ENCODE results near the gene TMPRSS11E. TPM values are rescaled to one million over a fixed set of nuclear protein-coding genes. Genes with fewer than 3 reads are reported as not detected.
"Not testable (repeated sequence)": the region's sequence is repeated elsewhere in the genome, so short reads cannot be mapped to it uniquely, and the experiment has no call there.

Gene TMPRSS11E
- total RNA-seq, 4 donors from 2014 or later: 0.24 TPM; not detected in 3

- no peak for TF ChIP-seq POLR2A (IDR thresholded peaks at IDR 0.05)
- no peak for TF ChIP-seq CTCF (IDR thresholded peaks at IDR 0.05)
Observed at GRCh38 chr4:68406479-68406859, 40.8 kb upstream of the TMPRSS11E start.

GRCh38 chr4:68407015-68407867 lies 40.0 kb upstream of the TMPRSS11E start:
- H3K27ac ChIP-seq; intact Hi-C loops (cut with DNase I); H3K27me3 ChIP-seq; H3K4me1 ChIP-seq; H3K36me3 ChIP-seq; H3K9me3 ChIP-seq; H3K4me3 ChIP-seq (replicated peaks in 1 of 3); DNase-seq: not testable (repeated sequence)
- 34 to 36% methylated on average over 10 of the region's 10 CpGs for WGBS, 2 donors

More at GRCh38 chr4:68406479-68406859, 40.8 kb upstream of the TMPRSS11E start:
- no peaks in the 10 kb centered on the region for H3K27me3 ChIP-seq
- H3K4me1 ChIP-seq: no peaks in the 10 kb centered on the region
- H3K9me3 ChIP-seq: no peaks in the 10 kb centered on the region
- WGBS, 2 donors: 25 to 28% methylated on average over 3 of the region's 3 CpGs
- H3K27ac ChIP-seq: no peak overlapping the region
- H3K36me3 ChIP-seq: no peaks in the 10 kb centered on the region
- intact Hi-C loops (cut with DNase I): no loop called here
- no peak overlapping the region for H3K4me3 ChIP-seq (replicated peaks in 1 of 3)
- DNase-seq: no peak

GRCh38 chr4:68407868-68408190 lies 39.4 kb upstream of the TMPRSS11E start:
- H3K27ac ChIP-seq: no peak overlapping the region
- intact Hi-C loops (cut with DNase I): no loop called here
- TF ChIP-seq CTCF (IDR thresholded peaks at IDR 0.05) (no peak), POLR2A (IDR thresholded peaks at IDR 0.05) (no peak)
- 53 to 56% methylated on average over 3 of the region's 3 CpGs for WGBS, 2 donors
- no peaks in the 10 kb centered on the region for H3K27me3 ChIP-seq
- H3K36me3 ChIP-seq: no peaks in the 10 kb centered on the region
- no peak for DNase-seq
- no peaks in the 10 kb centered on the region for H3K9me3 ChIP-seq
- no peaks in the 10 kb centered on the region for H3K4me1 ChIP-seq
- H3K4me3 ChIP-seq (replicated peaks in 1 of 3): no peak overlapping the region

GRCh38 chr4:68410149-68410548 lies 37.1 kb upstream of the TMPRSS11E start:
- no peak for DNase-seq
- H3K4me1 ChIP-seq: no peaks in the 10 kb centered on the region
- TF ChIP-seq CTCF (IDR thresholded peaks at IDR 0.05) (no peak), POLR2A (IDR thresholded peaks at IDR 0.05) (no peak)
- 46 to 63% methylated on average over 2 of the region's 2 CpGs for WGBS, 2 donors
- intact Hi-C loops (cut with DNase I): no loop called here
- no peak overlapping the region for H3K27ac ChIP-seq
- no peaks in the 10 kb centered on the region for H3K9me3 ChIP-seq
- no peak overlapping the region for H3K4me3 ChIP-seq (replicated peaks in 1 of 3)
- no peaks in the 10 kb centered on the region for H3K36me3 ChIP-seq
- H3K27me3 ChIP-seq: no peaks in the 10 kb centered on the region

- Histone ChIP-seq H3K27ac (no peak overlapping the region), H3K4me1 (no peaks in the 10 kb centered on the region), H3K9me3 (no peaks in the 10 kb centered on the region), H3K36me3 (no peaks in the 10 kb centered on the region), H3K4me3 (replicated peaks in 1 of 3) (no peak overlapping the region), H3K27me3 (no peaks in the 10 kb centered on the region)
- intact Hi-C loops (cut with DNase I): no loop called here
- no peak for DNase-seq
- TF ChIP-seq POLR2A (IDR thresholded peaks at IDR 0.05): no peak
- no peak for TF ChIP-seq CTCF (IDR thresholded peaks at IDR 0.05)
- 76 to 89% methylated on average over 1 of the region's 1 CpG for WGBS, 2 donors
Observed at GRCh38 chr4:68410643-68411042, 36.6 kb upstream of the TMPRSS11E start.

- 89 to 94% methylated on average over 2 of the region's 2 CpGs for WGBS, 2 donors
- DNase-seq; H3K9me3 ChIP-seq; H3K4me3 ChIP-seq (replicated peaks in 1 of 3); H3K36me3 ChIP-seq; intact Hi-C loops (cut with DNase I); H3K4me1 ChIP-seq; H3K27me3 ChIP-seq; H3K27ac ChIP-seq: not testable (repeated sequence)
Observed at GRCh38 chr4:68412031-68412430, 35.2 kb upstream of the TMPRSS11E start.
